K562 (cell line): ENCODE results near the gene KCNH2. TPM values are rescaled to one million over a fixed set of nuclear protein-coding genes. Genes with fewer than 3 reads are reported as not detected.
A peak's percentile ranks its signal among the peaks of the same experiment; 100 is the strongest.

ENCODE experiments used
- CBX3 ChIP-seq, 2 experiments: IDR thresholded peaks; 1 replicate in 1 of 2; 2 replicates in 1 of 2; pipeline ENCODE4 v1.6.1; 2012; ENCODE audit warnings: inconsistent platforms in 2 of 2, low read length in 2 of 2, borderline replicate concordance in 1 of 2, control low read depth in 1 of 2
- FOXP1 ChIP-seq: sonication (generic); formaldehyde crosslinking; IDR thresholded peaks from 2 replicates; pipeline ENCODE4 v1.8.0; 2022; ENCODE audit warnings: mild to moderate bottlenecking, missing genetic modification reagents
- HNRNPH1 ChIP-seq: fragments of 200-400 bp; formaldehyde crosslinking; optimal IDR thresholded peaks from 2 replicates; pipeline ENCODE3; 2017; ENCODE audit warnings: low read depth, mild to moderate bottlenecking, low read length, moderate library complexity
- KHSRP ChIP-seq: fragments of 450-650 bp; IDR thresholded peaks from 2 replicates; pipeline ENCODE4 v1.6.1; 2017
- KLF16 ChIP-seq: IDR thresholded peaks from 2 replicates; pipeline ENCODE4 v1.6.1; 2016; ENCODE audit warnings: antibody characterized with exemption
- POU5F1 ChIP-seq: fragments of 150-350 bp; IDR thresholded peaks from 2 replicates; pipeline ENCODE4 v1.6.1; 2014; ENCODE audit warnings: borderline replicate concordance, low read length, low read depth, mild to moderate bottlenecking; ENCODE audit not compliant: partially characterized antibody
- SMARCB1 ChIP-seq: IDR thresholded peaks from 2 replicates; pipeline ENCODE4 v1.6.1; 2011; ENCODE audit warnings: improper control_type of control experiment, low read depth; ENCODE audit not compliant: insufficient read length
- TBL1XR1 ChIP-seq, 2 experiments: IDR thresholded peaks; 2 replicates each; pipeline ENCODE4 v1.6.1; 2012; ENCODE audit warnings: improper control_type of control experiment in 2 of 2, low read length in 2 of 2, mild to moderate bottlenecking in 1 of 2
- ZNF316 ChIP-seq: fragments of 450-650 bp; IDR thresholded peaks from 2 replicates; pipeline ENCODE4 v1.6.1; 2016
- ZNF324 ChIP-seq: fragments of 250-450 bp; sonication (Bioruptor Pico); IDR thresholded peaks from 2 replicates; pipeline ENCODE4 v1.4.0; 2020; ENCODE audit warnings: mild to moderate bottlenecking
- ZSCAN32 ChIP-seq: fragments of 450-650 bp; formaldehyde crosslinking; IDR thresholded peaks from 2 replicates; pipeline ENCODE4 v1.4.0; 2020; ENCODE audit warnings: mild to moderate bottlenecking, moderate library complexity
- polyA plus RNA-seq, 8 experiments: library from polyadenylated mRNA; depleted of rRNA in 4 of 8; stranded (reverse) in 5 of 8; unstranded in 3 of 8; fragments of >200 nt; fragmentation: Nextera tagmentation in 2 of 8; fragmentation: Illumina TruSeq in 1 of 8; extraction: Ambion mirVana in 2 of 8; extraction: Trizol in 1 of 8; gene quantifications; 2 replicates each; pipeline versions ENCODE4 v1.2.1 to v1.2.3, GENCODE V29; 2011 to 2014; ENCODE audit warnings: inconsistent platforms in 1 of 8, missing spikeins in 1 of 8
- total RNA-seq, 7 experiments: library from RNA; depleted of rRNA in 6 of 7; stranded (reverse); fragments of >200 nt in 6 of 7; fragmentation: Illumina TruSeq in 2 of 7; extraction: Trizol in 2 of 7; gene quantifications; 2 replicates each; pipeline versions ENCODE4 v1.2.1 to v1.2.3, GENCODE V29; 2011 to 2021; ENCODE audit warnings: low replicate concordance in 1 of 7
- TF ChIP-seq, protein P1 (sequence below), 2 experiments: fragments of 450-650 bp; formaldehyde crosslinking in 1 of 2; IDR thresholded peaks; 2 replicates each; pipeline versions ENCODE4 v1.4.0 to v1.6.1; 2014 to 2020; ENCODE audit warnings: mild to moderate bottlenecking in 2 of 2, borderline replicate concordance in 1 of 2, low read depth in 1 of 2
- TF ChIP-seq, protein P2 (sequence below): fragments of 450-650 bp; IDR thresholded peaks from 2 replicates; pipeline ENCODE4 v1.6.1; 2017; ENCODE audit warnings: mild to moderate bottlenecking, moderate library complexity
- TF ChIP-seq, protein P3 (sequence below): fragments of 450-650 bp; IDR thresholded peaks from 2 replicates; pipeline ENCODE4 v1.6.1; 2016
- TF ChIP-seq, protein P4 (sequence below): fragments of 250-450 bp; sonication (Bioruptor Pico); IDR thresholded peaks from 2 replicates; pipeline ENCODE4 v1.4.0; 2020; ENCODE audit warnings: mild to moderate bottlenecking

KCNH2 gene
- total and polyA plus RNA-seq, 9 of the 15 experiments (the other 6 are each of a cell fraction or from before 2014, with no cell fraction given) = 18.1 to 368 (median 218) TPM

DNA sequence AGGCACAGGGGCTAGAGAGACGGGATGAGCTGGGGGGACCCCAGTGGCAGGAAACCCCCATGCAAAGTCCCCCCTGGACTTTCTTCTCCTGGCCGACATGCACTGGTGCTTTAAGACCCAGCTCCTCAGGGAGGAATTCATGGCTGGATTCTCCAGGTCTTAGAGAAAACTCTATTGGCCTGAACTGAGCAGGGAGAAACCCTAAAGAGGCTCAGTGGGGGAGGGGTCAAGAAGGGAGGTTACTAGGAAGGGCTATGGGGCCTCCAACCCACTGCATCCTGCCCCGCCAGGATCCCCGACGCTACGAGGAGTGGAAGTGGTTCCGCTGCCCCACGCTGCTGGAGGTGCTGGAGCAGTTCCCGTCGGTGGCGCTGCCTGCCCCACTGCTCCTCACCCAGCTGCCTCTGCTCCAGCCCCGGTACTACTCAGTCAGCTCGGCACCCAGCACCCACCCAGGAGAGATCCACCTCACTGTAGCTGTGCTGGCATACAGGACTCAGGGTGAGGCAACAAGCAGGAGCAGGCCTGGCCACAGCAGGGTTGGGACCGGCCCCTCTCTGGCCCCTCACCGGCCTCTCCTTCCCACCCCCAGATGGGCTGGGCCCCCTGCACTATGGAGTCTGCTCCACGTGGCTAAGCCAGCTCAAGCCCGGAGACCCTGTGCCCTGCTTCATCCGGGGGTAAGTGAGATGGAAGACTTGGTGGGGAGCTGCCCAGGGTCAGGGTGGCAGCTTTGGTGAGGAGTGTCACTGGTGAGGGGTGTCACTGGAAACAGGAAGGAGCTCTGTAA is 32.4 kb upstream of the KCNH2 start (continued):
- TF ChIP-seq, protein P1, sequence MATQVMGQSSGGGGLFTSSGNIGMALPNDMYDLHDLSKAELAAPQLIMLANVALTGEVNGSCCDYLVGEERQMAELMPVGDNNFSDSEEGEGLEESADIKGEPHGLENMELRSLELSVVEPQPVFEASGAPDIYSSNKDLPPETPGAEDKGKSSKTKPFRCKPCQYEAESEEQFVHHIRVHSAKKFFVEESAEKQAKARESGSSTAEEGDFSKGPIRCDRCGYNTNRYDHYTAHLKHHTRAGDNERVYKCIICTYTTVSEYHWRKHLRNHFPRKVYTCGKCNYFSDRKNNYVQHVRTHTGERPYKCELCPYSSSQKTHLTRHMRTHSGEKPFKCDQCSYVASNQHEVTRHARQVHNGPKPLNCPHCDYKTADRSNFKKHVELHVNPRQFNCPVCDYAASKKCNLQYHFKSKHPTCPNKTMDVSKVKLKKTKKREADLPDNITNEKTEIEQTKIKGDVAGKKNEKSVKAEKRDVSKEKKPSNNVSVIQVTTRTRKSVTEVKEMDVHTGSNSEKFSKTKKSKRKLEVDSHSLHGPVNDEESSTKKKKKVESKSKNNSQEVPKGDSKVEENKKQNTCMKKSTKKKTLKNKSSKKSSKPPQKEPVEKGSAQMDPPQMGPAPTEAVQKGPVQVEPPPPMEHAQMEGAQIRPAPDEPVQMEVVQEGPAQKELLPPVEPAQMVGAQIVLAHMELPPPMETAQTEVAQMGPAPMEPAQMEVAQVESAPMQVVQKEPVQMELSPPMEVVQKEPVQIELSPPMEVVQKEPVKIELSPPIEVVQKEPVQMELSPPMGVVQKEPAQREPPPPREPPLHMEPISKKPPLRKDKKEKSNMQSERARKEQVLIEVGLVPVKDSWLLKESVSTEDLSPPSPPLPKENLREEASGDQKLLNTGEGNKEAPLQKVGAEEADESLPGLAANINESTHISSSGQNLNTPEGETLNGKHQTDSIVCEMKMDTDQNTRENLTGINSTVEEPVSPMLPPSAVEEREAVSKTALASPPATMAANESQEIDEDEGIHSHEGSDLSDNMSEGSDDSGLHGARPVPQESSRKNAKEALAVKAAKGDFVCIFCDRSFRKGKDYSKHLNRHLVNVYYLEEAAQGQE (IDR thresholded peaks at IDR 0.05; ENCODE audit: borderline replicate concordance) = no peak
- TF ChIP-seq, protein P1 (CRISPR knock-in tag; IDR thresholded peaks at IDR 0.05; ENCODE audit: low read depth) = peak; percentile 67; the same call in 1 of the 2 replicates
- TF ChIP-seq POU5F1 (no peak), SMARCB1 (no peak), CBX3 (IDR thresholded peaks at IDR 0.05; ENCODE audit: borderline replicate concordance in 1 of 2, low read length in 2 of 2) (peak in 1 of 2 experiments; percentile 52; a peak in 1 of 3 replicates), FOXP1 (CRISPR knock-in tag) (no peak), ZNF316 (no peak), KLF16 (no peak), TBL1XR1 (IDR thresholded peaks at IDR 0.05; ENCODE audit: low read length in 2 of 2) (0 out of 4 replicates have a peak, but pooled peaks of 1 of the 2 experiments have one; percentile 18), KHSRP (no peak), ZSCAN32 (CRISPR knock-in tag) (no peak), ZNF324 (CRISPR knock-in tag) (no peak), HNRNPH1 (no peak)
- TF ChIP-seq, protein P2, sequence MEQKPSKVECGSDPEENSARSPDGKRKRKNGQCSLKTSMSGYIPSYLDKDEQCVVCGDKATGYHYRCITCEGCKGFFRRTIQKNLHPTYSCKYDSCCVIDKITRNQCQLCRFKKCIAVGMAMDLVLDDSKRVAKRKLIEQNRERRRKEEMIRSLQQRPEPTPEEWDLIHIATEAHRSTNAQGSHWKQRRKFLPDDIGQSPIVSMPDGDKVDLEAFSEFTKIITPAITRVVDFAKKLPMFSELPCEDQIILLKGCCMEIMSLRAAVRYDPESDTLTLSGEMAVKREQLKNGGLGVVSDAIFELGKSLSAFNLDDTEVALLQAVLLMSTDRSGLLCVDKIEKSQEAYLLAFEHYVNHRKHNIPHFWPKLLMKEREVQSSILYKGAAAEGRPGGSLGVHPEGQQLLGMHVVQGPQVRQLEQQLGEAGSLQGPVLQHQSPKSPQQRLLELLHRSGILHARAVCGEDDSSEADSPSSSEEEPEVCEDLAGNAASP = no peak
- TF ChIP-seq, protein P3, sequence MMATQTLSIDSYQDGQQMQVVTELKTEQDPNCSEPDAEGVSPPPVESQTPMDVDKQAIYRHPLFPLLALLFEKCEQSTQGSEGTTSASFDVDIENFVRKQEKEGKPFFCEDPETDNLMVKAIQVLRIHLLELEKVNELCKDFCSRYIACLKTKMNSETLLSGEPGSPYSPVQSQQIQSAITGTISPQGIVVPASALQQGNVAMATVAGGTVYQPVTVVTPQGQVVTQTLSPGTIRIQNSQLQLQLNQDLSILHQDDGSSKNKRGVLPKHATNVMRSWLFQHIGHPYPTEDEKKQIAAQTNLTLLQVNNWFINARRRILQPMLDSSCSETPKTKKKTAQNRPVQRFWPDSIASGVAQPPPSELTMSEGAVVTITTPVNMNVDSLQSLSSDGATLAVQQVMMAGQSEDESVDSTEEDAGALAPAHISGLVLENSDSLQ = peak; percentile 42; the same call in 1 of the 2 replicates
- TF ChIP-seq, protein P4, sequence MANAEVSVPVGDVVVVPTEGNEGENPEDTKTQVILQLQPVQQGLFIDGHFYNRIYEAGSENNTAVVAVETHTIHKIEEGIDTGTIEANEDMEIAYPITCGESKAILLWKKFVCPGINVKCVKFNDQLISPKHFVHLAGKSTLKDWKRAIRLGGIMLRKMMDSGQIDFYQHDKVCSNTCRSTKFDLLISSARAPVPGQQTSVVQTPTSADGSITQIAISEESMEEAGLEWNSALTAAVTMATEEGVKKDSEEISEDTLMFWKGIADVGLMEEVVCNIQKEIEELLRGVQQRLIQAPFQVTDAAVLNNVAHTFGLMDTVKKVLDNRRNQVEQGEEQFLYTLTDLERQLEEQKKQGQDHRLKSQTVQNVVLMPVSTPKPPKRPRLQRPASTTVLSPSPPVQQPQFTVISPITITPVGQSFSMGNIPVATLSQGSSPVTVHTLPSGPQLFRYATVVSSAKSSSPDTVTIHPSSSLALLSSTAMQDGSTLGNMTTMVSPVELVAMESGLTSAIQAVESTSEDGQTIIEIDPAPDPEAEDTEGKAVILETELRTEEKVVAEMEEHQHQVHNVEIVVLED (CRISPR knock-in tag) = no peak
